Transverse colon (tissue), 4 donors: ENCODE measurements around the gene MICAL2. TPM values are rescaled to one million over a fixed set of nuclear protein-coding genes. Genes with fewer than 3 reads are reported as not detected.

Experiments
- DNase-seq: peaks from one replicate; pipeline ENCODE4 v3.0.0-alpha.2; 2019
- H3K27ac ChIP-seq, 4 donors: fragments of 200-600 bp; sonication (generic); 2 replicates each; pipeline ENCODE4 v1.5.1; 2016 to 2018; ENCODE audit warnings: inconsistent platforms in 4 of 4
- H3K27me3 ChIP-seq: fragments of 200-600 bp; sonication (generic); 2 replicates; pipeline ENCODE4 v1.5.1; 2017; ENCODE audit warnings: inconsistent platforms
- H3K36me3 ChIP-seq, 4 donors: fragments of 200-600 bp; sonication (generic); 2 replicates each; pipeline ENCODE4 v1.5.1; 2017 to 2019; ENCODE audit warnings: inconsistent platforms in 4 of 4
- H3K4me1 ChIP-seq, 4 donors: fragments of 200-600 bp; sonication (generic); 2 replicates each; pipeline ENCODE4 v1.5.1; 2017 to 2020; ENCODE audit warnings: inconsistent platforms in 4 of 4
- H3K4me3 ChIP-seq, 4 donors: fragments of 200-600 bp; sonication (generic); 1 replicate in 1 of 4; 2 replicates in 3 of 4; pipeline versions ENCODE4 v1.5.1 to v1.6.1; 2017 to 2019; ENCODE audit warnings: inconsistent platforms in 4 of 4
- H3K9me3 ChIP-seq, 2 donors: fragments of 200-600 bp; sonication (generic); 2 replicates each; pipeline ENCODE4 v1.5.1; 2017 to 2019; ENCODE audit warnings: inconsistent platforms in 2 of 2
- CTCF ChIP-seq, 5 experiments: fragments of 200-600 bp in 3 of 5; fragments of 450-650 bp in 2 of 5; sonication (generic) in 3 of 5; IDR thresholded peaks; 1 replicate in 2 of 5; 2 replicates in 3 of 5; pipeline ENCODE4 v1.5.1; 2016 to 2017; ENCODE audit warnings: antibody characterized with exemption in 5 of 5, inconsistent platforms in 3 of 5, mild to moderate bottlenecking in 2 of 5, moderate library complexity in 1 of 5
- EP300 ChIP-seq: sonication (generic); formaldehyde crosslinking; IDR thresholded peaks from one replicate; pipeline ENCODE4 v1.6.1; 2017; ENCODE audit warnings: antibody characterized with exemption, low read depth
- POLR2A ChIP-seq: fragments of 450-650 bp; IDR thresholded peaks from one replicate; pipeline ENCODE4 v1.6.1; 2016; ENCODE audit warnings: antibody characterized with exemption, mild to moderate bottlenecking, moderate library complexity
- POLR2AphosphoS5 ChIP-seq, 3 donors: sonication (generic); formaldehyde crosslinking; IDR thresholded peaks; one replicate each; pipeline ENCODE4 v1.6.1; 2016; ENCODE audit warnings: antibody characterized with exemption in 3 of 3
- WGBS, 2 donors: methylation state at CpG; one replicate each; pipeline ENCODE4 v1.1.5; 2018; ENCODE audit warnings: low coverage in 1 of 2; 5-methylcytosine and 5-hydroxymethylcytosine counted together
- in situ Hi-C, 4 donors: fragments of 200-750 bp; cut with MboI; loops; one replicate each; pipeline versions ENCODE4 v1.15.0 to v1.15.1; 2017; ENCODE audit warnings: low sequenced_read_pairs in 3 of 4, low pct_ligation_motif_present in 1 of 4, low pct_unique_long_range_greater_than_20kb in 1 of 4
- intact Hi-C: fragments of 100-400 bp; cut with DNase I; formaldehyde crosslinking; loops from one replicate; pipeline ENCODE4 v1.15.1; 2023; ENCODE audit warnings: low total_unique reads
- total RNA-seq, 4 donors: library from RNA; depleted of rRNA; stranded (reverse); fragments of >200 nt; gene quantifications; one replicate each; pipeline ENCODE4 v1.1.0, GENCODE V29; 2016

Gene MICAL2
- total RNA-seq, 4 donors from 2014 or later: 309 to 483 (median 316) TPM

GRCh38 chr11:12264361-12264760 is 154.0 kb downstream of the MICAL2 start:
- DNase-seq: no peak
- in situ Hi-C loops: loop anchor here in 1 of 4 donors (25.0 kb wide), 1 partner anchor 452 kb away; no protein-coding TSS in a partner anchor
- intact Hi-C loops: no loop called here
- Histone ChIP-seq H3K4me1 (peaks cover 0 to 6% (median 3%) of the 10 kb centered on the region in 4 donors), H3K27ac (no peak overlapping the region), H3K9me3 (no peaks in the 10 kb centered on the region), H3K27me3 (no peaks in the 10 kb centered on the region), H3K4me3 (no peak overlapping the region), H3K36me3 (peaks cover 0 to 31% (median 12%) of the 10 kb centered on the region in 4 donors)
- WGBS, 2 donors: 79 to 100% methylated on average over 2 to 3 of the region's 3 CpGs
- TF ChIP-seq CTCF (IDR thresholded peaks at IDR 0.05): no peak

- peaks cover 0 to 15% (median 5%) of the 10 kb centered on the region in 4 donors for H3K36me3 ChIP-seq
- peaks cover 0 to 19% (median 12%) of the 10 kb centered on the region in 4 donors for H3K4me1 ChIP-seq
- in situ Hi-C loops (loop anchor here in 1 of 4 donors (25.0 kb wide), 1 partner anchor 454 kb away; no protein-coding TSS in a partner anchor), intact Hi-C loops (no loop called here)
- WGBS, 2 donors: 67 to 72% methylated on average over 1 of the region's 1 CpG
- TF ChIP-seq POLR2AphosphoS5 (IDR thresholded peaks at IDR 0.05) (no peak), CTCF (IDR thresholded peaks at IDR 0.05) (no peak), POLR2A (no peak), EP300 (no peak)
- DNase-seq: no peak
- H3K27ac ChIP-seq: no peak overlapping the region
- no peaks in the 10 kb centered on the region for H3K9me3 ChIP-seq
- H3K4me3 ChIP-seq: no peak overlapping the region
- no peaks in the 10 kb centered on the region for H3K27me3 ChIP-seq
Observed at GRCh38 chr11:12266132-12266531, 155.7 kb downstream of the MICAL2 start.

GRCh38 chr11:12266943-12267342 is 156.6 kb downstream of the MICAL2 start:
- intact Hi-C loops: no loop called here
- in situ Hi-C loops: loop anchor here in 1 of 4 donors (25.0 kb wide), 1 partner anchor 455 kb away; no protein-coding TSS in a partner anchor
- no peak for TF ChIP-seq POLR2A
- no peak for TF ChIP-seq CTCF (IDR thresholded peaks at IDR 0.05)
- TF ChIP-seq POLR2AphosphoS5 (IDR thresholded peaks at IDR 0.05): no peak
- no peak for TF ChIP-seq EP300
- no peak for DNase-seq
- 90% methylated on average over 10 of the region's 10 CpGs; no CpG with 5 or more reads in 1 of the 2 donors for WGBS, 2 donors
- Histone ChIP-seq H3K36me3 (peaks cover 0 to 11% (median under 1%) of the 10 kb centered on the region in 4 donors), H3K27ac (no peak overlapping the region), H3K4me3 (no peak overlapping the region), H3K27me3 (no peaks in the 10 kb centered on the region), H3K9me3 (no peaks in the 10 kb centered on the region), H3K4me1 (peaks cover 0 to 19% (median 12%) of the 10 kb centered on the region in 4 donors)

GRCh38 chr11:12267921-12268320 is 157.5 kb downstream of the MICAL2 start:
- Histone ChIP-seq H3K27ac (no peak overlapping the region), H3K9me3 (no peaks in the 10 kb centered on the region), H3K36me3 (peaks cover 0 to 2% (median 0%) of the 10 kb centered on the region in 4 donors), H3K4me1 (peaks cover 0 to 19% (median 12%) of the 10 kb centered on the region in 4 donors), H3K27me3 (no peaks in the 10 kb centered on the region), H3K4me3 (no peak overlapping the region)
- in situ Hi-C loops: loop anchor here in 1 of 4 donors (25.0 kb wide), 1 partner anchor 456 kb away; no protein-coding TSS in a partner anchor
- 74% methylated on average over 2 of the region's 2 CpGs; no CpG with 5 or more reads in 1 of the 2 donors for WGBS, 2 donors
- no peak for DNase-seq
- TF ChIP-seq CTCF (IDR thresholded peaks at IDR 0.05) (no peak), POLR2A (no peak), POLR2AphosphoS5 (IDR thresholded peaks at IDR 0.05) (no peak), EP300 (no peak)
- intact Hi-C loops: no loop called here
